ENCODE measurements around the gene HDHD2.
"Not testable (repeated sequence)": the region's sequence is repeated elsewhere in the genome, so short reads cannot be mapped to it uniquely, and the experiment has no call there.

HDHD2 gene, protein sequence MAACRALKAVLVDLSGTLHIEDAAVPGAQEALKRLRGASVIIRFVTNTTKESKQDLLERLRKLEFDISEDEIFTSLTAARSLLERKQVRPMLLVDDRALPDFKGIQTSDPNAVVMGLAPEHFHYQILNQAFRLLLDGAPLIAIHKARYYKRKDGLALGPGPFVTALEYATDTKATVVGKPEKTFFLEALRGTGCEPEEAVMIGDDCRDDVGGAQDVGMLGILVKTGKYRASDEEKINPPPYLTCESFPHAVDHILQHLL

DNA sequence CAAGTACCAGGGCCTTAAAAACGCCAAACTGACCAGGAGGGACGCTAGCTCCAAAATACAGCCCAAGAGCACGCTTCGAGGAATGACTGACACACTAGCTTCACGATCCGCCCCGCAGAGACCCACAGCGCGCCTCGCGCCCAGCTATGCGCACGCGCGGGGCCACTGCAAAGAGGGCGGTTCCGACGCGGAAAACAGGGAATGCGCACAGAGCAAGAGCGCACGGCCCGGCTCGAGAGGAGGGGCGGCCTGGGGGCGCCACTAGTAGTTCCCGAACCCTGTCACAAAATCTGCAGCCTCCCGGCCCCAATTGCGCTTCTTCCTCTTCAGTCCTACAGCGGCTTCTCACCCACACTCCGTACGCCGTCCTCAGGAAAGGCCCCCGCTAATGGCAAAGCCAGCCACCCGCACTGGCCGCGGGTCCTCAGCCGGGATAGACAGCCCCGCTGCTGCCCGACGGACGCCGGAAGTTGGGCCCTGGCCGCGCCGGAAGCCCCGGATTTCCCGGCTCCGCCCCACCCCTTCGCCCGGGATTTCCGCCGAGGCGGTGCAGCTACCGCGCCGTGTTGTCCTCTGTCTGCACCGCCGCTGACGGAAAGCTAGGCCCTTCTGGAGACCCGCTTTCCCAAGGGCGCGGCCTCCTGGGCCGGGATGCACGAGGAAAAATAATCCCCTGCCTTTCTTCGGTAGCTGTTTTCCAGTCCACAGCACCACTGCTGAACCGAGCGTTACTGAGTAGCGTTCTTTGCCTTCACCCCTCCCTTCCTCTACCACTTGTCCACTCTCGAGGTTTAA, at the start of gene HDHD2:
HDHD2 (minus strand) TSS at position 472 of the 795 bp plus-strand sequence. CDS start 14,061 bp downstream, outside the sequence.
- peak; percentile 71 to 86 for DNase-seq (ENCODE audit: low read depth in 2 of 2)

- DNase-seq (ENCODE audit: low read depth in 2 of 2): not testable (repeated sequence)
These were observed 45.7 kb upstream of the HDHD2 start for GRCh38 chr18:47195961-47196360.

GRCh38 chr18:47191961-47192360, 41.7 kb upstream of the HDHD2 start:
- no peak for DNase-seq (ENCODE audit: low read depth in 2 of 2)

DNA sequence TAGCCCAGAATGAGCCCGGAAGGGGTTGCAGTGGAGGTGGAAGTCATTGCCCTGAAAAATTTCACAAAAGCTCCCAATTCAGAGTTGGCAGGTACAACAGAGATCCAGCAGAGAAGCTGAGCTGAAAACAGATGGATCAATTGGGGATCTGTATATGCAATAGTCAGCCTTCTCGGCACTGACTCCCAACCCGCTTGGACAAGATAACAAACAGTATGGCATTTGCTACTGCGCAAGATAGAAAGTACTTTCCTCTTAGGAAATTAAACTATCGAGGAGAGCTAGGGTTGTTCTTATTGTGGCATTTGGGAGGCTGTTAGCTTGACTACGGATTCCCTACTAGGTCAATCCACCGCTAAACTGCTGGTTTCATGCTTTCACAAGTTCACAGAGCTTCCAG, 37.4 kb upstream of the HDHD2 start:
- no peak for DNase-seq (ENCODE audit: low read depth in 2 of 2)

- DNase-seq (ENCODE audit: low read depth in 2 of 2): no peak
These were observed 34.2 kb upstream of the HDHD2 start for GRCh38 chr18:47184419-47185050.

- DNase-seq (ENCODE audit: low read depth in 2 of 2): not testable (repeated sequence)
These were observed 31.9 kb upstream of the HDHD2 start for GRCh38 chr18:47182156-47182555.

DNA sequence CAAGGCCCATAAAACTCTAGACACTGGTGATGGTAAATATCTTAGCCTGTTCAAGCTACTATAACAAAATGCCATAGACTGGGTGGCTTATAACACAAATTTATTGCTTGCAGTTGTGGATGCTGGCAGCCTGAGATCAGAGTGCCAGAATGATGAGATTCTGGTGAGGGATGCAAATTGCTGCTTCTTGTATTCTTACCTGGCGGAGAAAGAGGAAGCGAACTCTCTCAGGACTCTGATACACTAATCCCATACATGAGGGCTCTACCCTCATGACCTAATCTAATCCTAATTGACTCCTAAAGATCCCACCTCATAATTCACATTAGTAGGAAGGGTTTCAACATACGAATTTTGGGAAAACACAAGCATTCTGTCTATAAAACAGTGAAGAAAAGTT, 30.5 kb upstream of the HDHD2 start:
- no peak for DNase-seq (ENCODE audit: low read depth in 2 of 2)

GRCh38 chr18:47179520-47179919, 29.2 kb upstream of the HDHD2 start:
- DNase-seq (ENCODE audit: low read depth in 2 of 2): no peak

GRCh38 chr18:47175898-47176575, 25.7 kb upstream of the HDHD2 start, which contains the start of gene IER3IP1:
Gene IER3IP1 (minus strand): TSS chr18:47176364. CDS start chr18:47176277, 87 bp downstream.
- DNase-seq (ENCODE audit: low read depth in 2 of 2): peak; percentile 78 to 93

- no peak for DNase-seq (ENCODE audit: low read depth in 2 of 2)
These were observed 25.1 kb upstream of the HDHD2 start for GRCh38 chr18:47175283-47175897.

GRCh38 chr18:47174545-47175116, 24.3 kb upstream of the HDHD2 start:
- DNase-seq (ENCODE audit: low read depth in 2 of 2): no peak

- no peak for DNase-seq (ENCODE audit: low read depth in 2 of 2)
These were observed 22.2 kb upstream of the HDHD2 start for GRCh38 chr18:47172476-47172875.

- DNase-seq (ENCODE audit: low read depth in 2 of 2): no peak
These were observed 18.6 kb upstream of the HDHD2 start for GRCh38 chr18:47168913-47169312.

- DNase-seq (ENCODE audit: low read depth in 2 of 2): no peak
These were observed 18.2 kb upstream of the HDHD2 start for GRCh38 chr18:47168509-47168908.

DNA sequence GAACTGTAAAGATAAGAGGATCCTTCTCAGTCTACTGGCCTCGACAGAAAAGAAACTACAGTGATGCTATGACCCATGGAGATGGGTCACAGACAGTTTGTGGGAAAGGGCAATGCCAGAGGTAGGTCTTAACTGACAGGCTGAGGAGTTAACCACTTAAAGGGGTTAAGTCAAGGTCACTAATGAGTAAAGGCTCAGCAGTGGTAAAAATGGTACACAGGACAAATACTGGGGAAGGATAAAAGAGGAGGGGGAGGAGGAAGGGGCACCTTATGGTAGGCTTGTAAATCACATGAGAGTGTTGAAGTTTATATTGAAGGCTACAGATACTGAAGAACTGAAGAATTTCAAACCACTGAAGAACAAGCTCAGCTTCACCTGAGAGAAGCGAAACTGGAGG, 16.0 kb upstream of the HDHD2 start:
- no peak for DNase-seq (ENCODE audit: low read depth in 2 of 2)

DNA sequence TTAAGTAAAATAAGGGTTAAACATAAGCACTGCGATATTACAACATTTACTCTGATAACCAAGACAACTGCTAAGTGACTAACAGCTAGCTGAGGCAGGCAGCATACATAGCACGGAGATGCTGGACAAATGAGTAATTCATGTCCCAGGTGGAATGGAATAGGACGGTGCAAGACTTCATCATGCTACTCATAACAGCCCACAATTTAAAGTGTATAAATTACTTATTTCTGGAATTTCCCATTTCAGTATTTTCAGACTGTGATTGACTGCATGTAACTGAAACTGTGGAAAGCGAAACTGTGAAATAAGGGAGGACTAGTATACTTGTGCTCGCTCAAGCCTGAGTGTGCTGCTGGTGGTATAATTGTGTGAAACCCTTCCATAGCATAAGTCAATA, 12.9 kb upstream of the HDHD2 start:
- DNase-seq (ENCODE audit: low read depth in 2 of 2): no peak

DNA sequence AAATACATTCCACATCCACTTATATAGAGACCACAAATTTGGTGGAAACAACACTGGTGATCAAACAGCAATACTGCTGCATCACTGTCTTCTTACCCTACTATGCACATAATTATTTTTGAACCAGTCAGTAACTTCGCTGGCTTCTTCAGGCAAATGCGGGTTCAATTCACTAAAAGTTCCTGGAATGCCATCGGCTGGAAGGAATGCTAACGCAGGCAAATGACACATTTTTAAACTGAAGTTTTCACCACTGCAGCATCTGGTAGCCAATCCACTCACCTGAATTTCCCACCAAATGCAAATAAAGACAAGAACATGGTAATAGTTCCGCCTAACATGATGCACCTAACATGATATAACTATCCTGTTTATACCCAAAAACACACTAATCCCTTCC, 10.0 kb upstream of the HDHD2 start:
- DNase-seq (ENCODE audit: low read depth in 2 of 2): no peak

DNA sequence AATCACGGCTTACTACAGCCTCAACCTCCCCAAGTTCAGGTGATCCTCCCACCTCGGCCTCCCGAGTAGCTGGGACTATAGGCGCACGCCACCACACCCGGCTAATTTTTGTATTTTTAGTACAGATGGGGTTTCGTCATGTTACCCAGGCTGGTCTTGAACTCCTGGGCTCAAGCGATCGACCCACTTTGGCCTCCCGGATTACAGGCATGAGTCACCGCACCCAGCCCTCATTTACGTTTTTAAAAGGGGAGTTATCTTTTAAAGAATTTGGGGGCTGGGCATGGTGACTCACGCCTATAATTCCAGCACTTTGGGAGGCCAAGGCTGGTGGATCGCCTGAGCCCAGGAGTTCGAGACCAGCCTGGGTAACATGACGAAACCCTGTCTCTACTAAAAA, 8.1 kb upstream of the HDHD2 start:
- DNase-seq (ENCODE audit: low read depth in 2 of 2): not testable (repeated sequence)

DNA sequence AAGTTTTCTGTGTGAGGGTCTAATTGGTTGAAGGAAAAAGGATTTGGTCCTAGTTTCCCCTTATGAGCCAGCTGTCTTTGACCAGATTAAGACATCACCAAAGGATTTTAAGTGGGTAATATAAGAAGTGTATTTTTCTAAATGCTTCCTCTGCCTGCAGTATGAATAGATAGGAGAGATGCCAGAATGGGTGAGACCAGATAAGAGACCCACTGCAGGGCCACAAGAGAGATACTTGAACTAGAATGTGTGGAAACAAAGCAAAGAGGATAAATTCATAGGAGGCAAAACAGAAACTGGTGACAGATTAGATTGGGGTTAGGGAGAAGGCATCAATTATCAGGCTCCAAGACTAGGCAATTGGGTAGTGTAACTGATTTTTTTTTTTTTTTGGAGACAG, 1.1 kb upstream of the HDHD2 start:
- no peak for DNase-seq (ENCODE audit: low read depth in 2 of 2)

DNA sequence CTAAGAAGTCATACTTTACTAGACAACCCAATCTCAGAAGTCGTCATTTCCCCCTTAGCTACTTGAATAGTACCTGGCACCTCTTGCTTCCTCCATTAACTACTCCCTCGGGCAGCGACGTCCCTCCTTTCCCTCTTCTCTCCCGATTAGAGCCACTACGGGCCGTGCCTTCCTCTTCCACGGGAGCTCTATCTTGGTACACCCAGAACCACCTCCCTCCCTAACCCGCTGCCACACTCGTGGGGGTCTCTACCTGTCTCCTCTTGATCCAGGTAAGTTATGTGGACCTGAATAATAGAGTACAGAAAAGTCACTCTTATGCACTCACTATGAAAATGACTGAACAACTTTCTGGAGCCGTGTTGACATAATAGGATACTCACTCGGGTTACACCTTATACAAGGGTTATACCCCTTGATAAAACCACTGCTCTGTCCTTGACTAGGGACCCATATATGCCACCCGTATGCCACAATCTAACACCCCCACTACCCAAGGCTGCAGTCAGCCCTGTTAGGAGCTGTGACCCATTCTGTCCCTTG, 595 bp upstream of the HDHD2 start:
- no peak for DNase-seq (ENCODE audit: low read depth in 2 of 2)

GRCh38 chr18:47149457-47150028, 757 bp downstream of the HDHD2 start:
- DNase-seq (ENCODE audit: low read depth in 2 of 2): no peak

All from stimulated activated CD4-positive, alpha-beta T cell treated with anti-CD3 and anti-CD28 coated beads, Interleukin-12 subunit alpha, Interleukin-12 subunit beta, amount 100 ng/mL, for 24 hours (primary cell).